ENCODE measurements around the gene TIAM1. TPM values are rescaled to one million over a fixed set of nuclear protein-coding genes. Genes with fewer than 3 reads are reported as not detected.

TIAM1 gene
- total RNA-seq, 2 experiments from 2014 or later, result 41.5 to 46.9 TPM

DNA sequence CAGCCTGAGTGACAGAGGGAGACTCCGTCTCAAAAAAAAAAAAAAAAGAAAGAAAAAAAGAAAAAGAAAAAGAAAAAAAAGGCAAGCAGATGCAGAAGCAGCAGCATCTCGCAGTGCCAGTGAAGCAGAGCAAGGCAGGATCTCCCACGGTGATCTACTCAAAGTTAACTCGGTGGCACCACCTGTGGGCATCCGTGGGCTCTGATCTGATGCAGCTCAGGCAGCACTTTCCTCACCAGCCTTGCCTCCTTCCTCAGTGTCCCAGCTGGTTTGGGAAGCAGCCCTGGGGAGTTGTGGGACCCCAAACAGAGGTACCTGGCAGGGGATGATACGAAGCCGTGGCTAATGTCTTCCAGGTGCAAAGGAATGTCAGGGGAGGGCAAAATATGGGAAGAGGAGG, 201.5 kb downstream of the TIAM1 start:
- ChIA-PET CTCF (interaction anchor here (0.7 to 2.1 kb wide), 6 partner anchors 9 to 43 kb away, joined by 4 to 6 read pairs (median 4); no protein-coding TSS in a partner anchor), POLR2A (no interaction called here)
- Mint-ChIP-seq H3K9me3 (ENCODE audit: insufficient read depth) (no peaks in the 10 kb centered on the region), H3K36me3 (ENCODE audit: low read depth) (peaks cover 32% of the 10 kb centered on the region), H3K4me3 (no peak overlapping the region), H3K27me3 (ENCODE audit: low read depth) (no peaks in the 10 kb centered on the region), H3K4me1 (ENCODE audit: low read depth) (peaks cover 11% of the 10 kb centered on the region), H3K27ac (no peak overlapping the region)
- ATAC-seq, result peak; percentile 60
- DNase-seq, result peak; percentile 38

DNA sequence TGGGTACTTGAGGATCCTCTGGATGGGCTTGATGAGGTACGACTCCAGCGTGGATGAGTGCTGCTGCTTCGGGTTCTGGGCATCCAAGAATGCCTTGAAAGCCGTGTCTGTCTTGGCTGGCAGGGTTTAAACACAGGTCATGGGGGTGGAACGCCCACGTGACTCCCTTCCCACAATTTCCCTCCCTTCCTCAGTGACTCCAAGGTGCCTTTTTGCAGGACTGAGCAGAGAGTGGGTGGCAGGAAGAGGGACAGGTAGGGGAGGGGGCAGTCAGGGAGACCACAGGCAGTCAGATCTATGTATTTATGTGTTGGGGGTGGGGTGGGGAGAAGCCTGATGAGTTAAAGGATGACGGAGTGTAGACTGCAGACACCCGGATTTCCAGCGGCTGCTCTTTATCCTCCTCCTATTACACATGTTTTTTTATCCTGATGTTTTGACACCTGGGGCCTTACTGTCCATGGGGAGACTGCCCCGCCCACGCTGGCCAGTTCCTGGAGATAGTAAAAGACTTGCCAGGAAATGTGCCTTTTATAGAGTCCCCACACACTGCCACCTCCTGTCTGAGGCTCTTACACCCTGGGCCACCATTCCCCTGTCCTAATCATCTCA, 202.6 kb downstream of the TIAM1 start:
- no peak overlapping the region for H3K27ac Mint-ChIP-seq
- POLR2A ChIA-PET, result no interaction called here
- no peak for ATAC-seq

DNA sequence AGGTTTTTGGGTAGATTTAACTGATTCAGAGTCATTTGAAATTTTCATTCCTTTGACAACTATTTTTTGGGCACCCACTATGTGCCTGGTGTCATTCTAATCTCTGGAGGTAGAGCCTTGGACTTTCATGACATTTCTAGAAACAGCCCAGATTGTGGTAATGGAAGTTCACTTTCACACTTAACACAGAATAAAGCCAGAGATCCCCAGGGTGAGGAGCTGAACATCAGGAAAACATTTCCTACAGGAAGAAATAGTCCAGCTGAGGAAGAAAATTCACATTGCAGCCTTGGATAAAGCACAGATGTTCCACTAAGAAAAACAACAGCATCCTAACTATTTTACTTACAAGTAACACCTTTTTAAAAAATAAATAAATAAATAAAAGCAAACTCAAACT, 203.4 kb downstream of the TIAM1 start:
- Mint-ChIP-seq H3K27me3 (ENCODE audit: low read depth) (no peaks in the 10 kb centered on the region), H3K36me3 (ENCODE audit: low read depth) (peaks cover 32% of the 10 kb centered on the region), H3K9me3 (ENCODE audit: insufficient read depth) (no peaks in the 10 kb centered on the region), H3K27ac (no peak overlapping the region), H3K4me1 (ENCODE audit: low read depth) (peaks cover 9% of the 10 kb centered on the region), H3K4me3 (no peak overlapping the region)
- CTCF ChIA-PET, result no interaction called here
- DNase-seq (no peak), ATAC-seq (no peak)
- POLR2A ChIA-PET, result no interaction called here

More for the DNA sequence above, 202.6 kb downstream of the TIAM1 start:
- H3K4me1 Mint-ChIP-seq (ENCODE audit: low read depth), result peaks cover 9% of the 10 kb centered on the region
- no peaks in the 10 kb centered on the region for H3K9me3 Mint-ChIP-seq (ENCODE audit: insufficient read depth)
- H3K27me3 Mint-ChIP-seq (ENCODE audit: low read depth), result no peaks in the 10 kb centered on the region
- CTCF ChIA-PET, result interaction anchor here (2.1 kb wide), 1 partner anchor 8 kb away, joined by 6 read pairs; no protein-coding TSS in a partner anchor
- H3K4me3 Mint-ChIP-seq, result no peak overlapping the region
- no peak for DNase-seq
- peaks cover 27% of the 10 kb centered on the region for H3K36me3 Mint-ChIP-seq (ENCODE audit: low read depth)

DNA sequence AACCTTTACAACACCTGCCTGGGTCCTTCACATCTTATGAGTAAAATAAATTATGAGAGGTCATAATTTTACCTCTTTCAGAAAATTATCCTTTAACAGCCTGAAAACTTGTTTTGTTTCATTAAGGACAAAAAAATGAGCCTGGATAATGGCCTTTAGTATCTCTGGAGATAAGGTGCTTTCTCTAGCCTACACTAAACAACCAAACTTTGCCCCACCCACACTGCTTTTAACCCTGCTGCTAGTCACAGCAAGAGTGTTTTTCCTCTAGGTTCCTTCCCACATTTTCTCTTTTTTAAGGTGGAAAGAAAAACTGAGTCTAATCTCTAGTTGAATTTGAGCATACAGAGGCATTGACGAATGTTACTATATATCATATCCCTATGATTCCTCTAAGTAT, 204.0 kb downstream of the TIAM1 start:
- Mint-ChIP-seq H3K27ac (no peak overlapping the region), H3K4me1 (ENCODE audit: low read depth) (peaks cover 9% of the 10 kb centered on the region), H3K36me3 (ENCODE audit: low read depth) (peaks cover 36% of the 10 kb centered on the region), H3K27me3 (ENCODE audit: low read depth) (peaks cover 3% of the 10 kb centered on the region), H3K4me3 (no peak overlapping the region), H3K9me3 (ENCODE audit: insufficient read depth) (no peaks in the 10 kb centered on the region)
- DNase-seq (no peak), ATAC-seq (no peak)
- ChIA-PET POLR2A (no interaction called here), CTCF (no interaction called here)

DNA sequence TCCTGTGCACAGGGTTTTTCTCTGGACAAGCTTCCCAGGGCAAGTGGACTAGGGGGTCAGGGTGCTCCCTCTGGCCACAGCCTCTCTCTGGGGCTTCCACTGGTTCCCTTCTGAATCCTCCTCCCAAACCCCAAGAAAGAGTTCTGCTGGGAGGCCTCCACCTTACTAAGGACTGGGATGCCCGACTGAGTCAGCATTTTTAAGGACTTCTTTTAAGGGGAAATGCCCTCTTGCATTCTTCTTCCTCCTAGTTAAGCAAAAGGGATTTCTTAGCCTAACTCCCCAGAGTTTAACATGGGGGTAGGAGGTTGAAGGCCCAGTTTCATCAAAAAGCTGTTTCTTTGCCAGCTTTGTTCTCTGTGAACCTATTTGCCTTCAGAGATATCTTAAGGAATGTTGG, 206.1 kb downstream of the TIAM1 start:
- no peak for DNase-seq
- no peak overlapping the region for H3K4me3 Mint-ChIP-seq
- ChIA-PET POLR2A (no interaction called here), CTCF (no interaction called here)
- no peak overlapping the region for H3K27ac Mint-ChIP-seq
- H3K4me1 Mint-ChIP-seq (ENCODE audit: low read depth), result peaks cover 24% of the 10 kb centered on the region
- ATAC-seq, result no peak
- peaks cover 54% of the 10 kb centered on the region for H3K36me3 Mint-ChIP-seq (ENCODE audit: low read depth)
- peaks cover 3% of the 10 kb centered on the region for H3K27me3 Mint-ChIP-seq (ENCODE audit: low read depth)
- no peaks in the 10 kb centered on the region for H3K9me3 Mint-ChIP-seq (ENCODE audit: insufficient read depth)

DNA sequence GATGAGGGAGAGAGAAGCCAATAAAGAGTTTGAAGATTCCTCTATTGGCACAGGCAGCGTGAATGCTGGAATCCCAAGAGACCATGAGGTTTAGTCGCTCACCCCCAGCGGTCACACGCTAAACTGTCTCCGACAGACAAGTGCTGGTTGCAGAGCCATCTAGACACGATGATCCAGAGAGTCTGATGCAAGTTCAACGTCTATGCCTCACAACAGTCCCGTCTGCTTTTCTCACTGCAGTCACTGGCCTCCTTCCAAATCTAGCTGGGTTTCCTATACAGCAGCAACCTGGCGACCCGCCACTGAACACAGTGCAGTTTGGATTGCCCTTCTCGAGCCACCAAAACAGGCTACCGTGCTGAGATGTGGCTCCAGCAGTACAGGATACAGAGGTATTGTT, 207.2 kb downstream of the TIAM1 start:
- ChIA-PET CTCF (no interaction called here), POLR2A (no interaction called here)
- no peak overlapping the region for H3K4me3 Mint-ChIP-seq
- peaks cover 33% of the 10 kb centered on the region for H3K4me1 Mint-ChIP-seq (ENCODE audit: low read depth)
- ATAC-seq, result no peak
- no peak for DNase-seq
- H3K9me3 Mint-ChIP-seq (ENCODE audit: insufficient read depth), result no peaks in the 10 kb centered on the region
- H3K36me3 Mint-ChIP-seq (ENCODE audit: low read depth), result peaks cover 62% of the 10 kb centered on the region
- peaks cover 3% of the 10 kb centered on the region for H3K27me3 Mint-ChIP-seq (ENCODE audit: low read depth)
- no peak overlapping the region for H3K27ac Mint-ChIP-seq

DNA sequence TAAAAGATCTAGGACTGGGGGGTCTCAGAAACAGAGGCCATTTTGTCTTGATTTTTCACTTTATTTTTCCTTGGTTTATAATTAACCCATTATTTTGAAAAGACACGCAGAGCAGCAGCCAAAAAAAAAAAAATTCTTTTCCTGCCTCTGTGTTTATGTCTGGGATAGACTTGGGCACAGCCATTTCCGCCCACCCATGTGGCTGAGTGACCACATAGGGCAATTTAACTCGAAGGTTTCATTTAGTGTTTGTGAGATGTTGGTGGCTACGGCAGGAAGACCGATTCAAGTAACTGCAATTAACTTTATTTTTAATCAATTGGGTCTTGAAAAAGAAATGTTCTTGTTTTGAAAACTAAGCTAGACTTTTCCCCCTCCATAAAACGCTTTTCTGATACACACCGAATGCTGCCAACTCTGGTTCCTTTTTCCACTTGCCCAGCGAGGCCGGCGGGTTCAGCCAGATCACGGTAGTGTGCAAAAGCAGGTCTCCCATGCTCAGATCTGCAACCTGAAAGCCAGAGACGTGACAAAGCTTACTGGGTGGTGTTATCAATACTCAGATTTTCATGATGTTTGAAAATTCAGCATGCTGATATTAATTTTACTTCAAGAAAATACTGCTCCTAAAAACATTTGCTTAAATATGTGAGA, 208.4 kb downstream of the TIAM1 start:
- peaks cover 7% of the 10 kb centered on the region for H3K27me3 Mint-ChIP-seq (ENCODE audit: low read depth)
- POLR2A ChIA-PET, result no interaction called here
- DNase-seq, result no peak
- peaks cover 43% of the 10 kb centered on the region for H3K4me1 Mint-ChIP-seq (ENCODE audit: low read depth)
- ATAC-seq, result no peak
- no peak overlapping the region for H3K4me3 Mint-ChIP-seq
- H3K36me3 Mint-ChIP-seq (ENCODE audit: low read depth), result peaks cover 68% of the 10 kb centered on the region
- H3K27ac Mint-ChIP-seq, result no peak overlapping the region
- CTCF ChIA-PET, result interaction anchor here (1.0 to 2.2 kb wide), 4 partner anchors 16 to 46 kb away, joined by 3 to 6 read pairs (median 4); no protein-coding TSS in a partner anchor
- no peaks in the 10 kb centered on the region for H3K9me3 Mint-ChIP-seq (ENCODE audit: insufficient read depth)

DNA sequence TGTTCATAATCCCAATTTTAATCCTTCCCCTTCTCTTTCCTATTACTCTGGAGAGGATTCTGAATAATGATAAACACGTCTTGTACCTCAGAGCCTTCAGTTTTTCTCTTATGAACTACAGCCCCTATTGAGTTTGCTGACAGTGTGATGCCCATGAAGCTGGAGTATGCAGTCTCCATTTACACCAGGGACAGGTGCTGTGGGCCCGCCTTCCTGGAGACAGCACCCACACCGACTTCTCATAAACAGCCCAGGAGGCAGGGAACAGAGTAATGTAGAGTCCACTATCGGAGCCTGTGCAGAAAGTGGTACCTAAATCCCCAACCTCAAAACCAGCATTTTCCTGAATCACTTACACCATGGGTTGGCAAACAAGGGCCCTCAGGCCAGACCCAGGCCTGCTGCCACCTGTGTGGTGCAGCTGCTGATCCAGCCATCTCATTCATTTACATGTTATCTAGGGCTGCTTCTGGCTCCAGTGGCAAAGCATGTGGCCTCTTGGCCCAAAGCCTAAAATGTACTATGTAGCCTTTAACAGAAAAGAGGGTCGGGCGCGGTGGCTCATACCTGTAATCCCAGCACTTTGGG, 210.7 kb downstream of the TIAM1 start:
- peak overlapping the region; percentile 50 for H3K4me3 Mint-ChIP-seq
- H3K27me3 Mint-ChIP-seq (ENCODE audit: low read depth), result peaks cover 7% of the 10 kb centered on the region
- H3K4me1 Mint-ChIP-seq (ENCODE audit: low read depth), result peaks cover 49% of the 10 kb centered on the region
- peak; percentile 48 for ATAC-seq
- no peaks in the 10 kb centered on the region for H3K9me3 Mint-ChIP-seq (ENCODE audit: insufficient read depth)
- peak overlapping the region; percentile 73 for H3K27ac Mint-ChIP-seq
- POLR2A ChIA-PET, result interaction anchor here (1.1 to 1.6 kb wide), 5 partner anchors 23 to 426 kb away, joined by 3 to 7 read pairs (median 4); no protein-coding TSS in a partner anchor
- peak; percentile 33 for DNase-seq
- H3K36me3 Mint-ChIP-seq (ENCODE audit: low read depth), result peaks cover 63% of the 10 kb centered on the region
- CTCF ChIA-PET, result interaction anchor here (0.9 to 5.1 kb wide), 14 partner anchors 9 to 447 kb away, joined by 3 to 42 read pairs (median 6); no protein-coding TSS in a partner anchor

DNA sequence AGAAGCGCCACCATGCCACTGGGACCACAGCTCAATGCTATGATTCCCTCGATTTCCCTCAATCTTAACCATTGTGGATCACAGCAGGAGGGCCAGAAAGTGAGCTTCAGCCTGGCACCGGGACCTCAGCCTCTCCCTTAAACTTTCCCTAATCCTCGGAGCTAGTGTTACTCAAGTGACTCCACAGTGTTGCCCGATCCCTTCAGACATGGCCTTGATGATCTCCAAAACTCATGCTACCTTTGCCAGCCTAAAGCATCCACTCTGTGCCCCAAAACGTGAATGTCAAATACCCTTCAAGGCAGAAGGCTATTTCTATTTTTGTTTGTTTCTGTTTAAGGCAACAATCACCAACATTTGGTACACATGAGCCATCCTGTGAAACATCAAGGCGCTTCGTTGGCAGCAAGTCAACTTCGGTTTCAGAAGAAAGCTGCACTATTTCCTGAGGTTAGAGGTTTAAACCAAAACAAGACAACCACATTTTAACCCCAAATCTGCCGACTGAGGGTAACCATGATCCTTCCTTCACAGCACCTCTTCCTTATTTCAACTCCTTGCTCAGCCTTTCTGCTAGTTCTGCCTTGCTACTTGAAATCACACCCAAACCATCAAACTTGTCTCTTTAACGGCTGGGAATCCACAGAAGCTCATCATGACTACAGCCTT, 211.4 kb downstream of the TIAM1 start:
- ATAC-seq, result peak; percentile 83
- peaks cover 66% of the 10 kb centered on the region for H3K36me3 Mint-ChIP-seq (ENCODE audit: low read depth)
- DNase-seq, result peak; percentile 83
- H3K4me3 Mint-ChIP-seq, result peak overlapping the region; percentile 50
- peak overlapping the region; percentile 73 for H3K27ac Mint-ChIP-seq
- ChIA-PET CTCF (interaction anchor here (0.9 to 5.1 kb wide), 16 partner anchors 8 to 448 kb away, joined by 3 to 42 read pairs (median 5); no protein-coding TSS in a partner anchor), POLR2A (interaction anchor here (0.9 to 1.6 kb wide), 7 partner anchors 14 to 426 kb away, joined by 3 to 7 read pairs (median 4); no protein-coding TSS in a partner anchor)
- H3K27me3 Mint-ChIP-seq (ENCODE audit: low read depth), result peaks cover 7% of the 10 kb centered on the region
- H3K4me1 Mint-ChIP-seq (ENCODE audit: low read depth), result peaks cover 47% of the 10 kb centered on the region
- H3K9me3 Mint-ChIP-seq (ENCODE audit: insufficient read depth), result no peaks in the 10 kb centered on the region

DNA sequence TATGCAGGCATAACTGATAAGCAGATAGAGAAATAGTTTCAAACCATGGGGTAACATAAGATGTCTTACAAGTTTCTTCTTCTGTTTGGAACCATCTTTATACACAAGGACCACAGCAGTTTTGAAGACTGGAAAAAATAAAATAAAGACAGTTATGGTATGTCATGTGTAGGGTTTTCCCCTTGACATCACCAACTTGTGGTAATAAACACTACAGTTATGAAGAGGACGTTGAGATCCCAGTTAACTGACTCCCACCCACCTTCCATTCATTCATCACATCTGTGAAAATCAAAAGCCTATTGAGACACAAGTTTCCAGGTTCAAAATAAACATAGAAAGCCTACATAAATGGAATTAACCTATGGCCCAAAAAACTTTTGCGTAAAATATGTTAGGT, 213.2 kb downstream of the TIAM1 start:
- ATAC-seq (no peak), DNase-seq (no peak)
- peaks cover 7% of the 10 kb centered on the region for H3K27me3 Mint-ChIP-seq (ENCODE audit: low read depth)
- no peak overlapping the region for H3K4me3 Mint-ChIP-seq
- H3K4me1 Mint-ChIP-seq (ENCODE audit: low read depth), result peaks cover 45% of the 10 kb centered on the region
- H3K27ac Mint-ChIP-seq, result no peak overlapping the region
- ChIA-PET POLR2A (no interaction called here), CTCF (interaction anchor here (1.0 to 5.1 kb wide), 3 partner anchors 22 to 51 kb away, joined by 3 to 42 read pairs (median 3); no protein-coding TSS in a partner anchor)
- H3K9me3 Mint-ChIP-seq (ENCODE audit: insufficient read depth), result no peaks in the 10 kb centered on the region
- peaks cover 65% of the 10 kb centered on the region for H3K36me3 Mint-ChIP-seq (ENCODE audit: low read depth)

DNA sequence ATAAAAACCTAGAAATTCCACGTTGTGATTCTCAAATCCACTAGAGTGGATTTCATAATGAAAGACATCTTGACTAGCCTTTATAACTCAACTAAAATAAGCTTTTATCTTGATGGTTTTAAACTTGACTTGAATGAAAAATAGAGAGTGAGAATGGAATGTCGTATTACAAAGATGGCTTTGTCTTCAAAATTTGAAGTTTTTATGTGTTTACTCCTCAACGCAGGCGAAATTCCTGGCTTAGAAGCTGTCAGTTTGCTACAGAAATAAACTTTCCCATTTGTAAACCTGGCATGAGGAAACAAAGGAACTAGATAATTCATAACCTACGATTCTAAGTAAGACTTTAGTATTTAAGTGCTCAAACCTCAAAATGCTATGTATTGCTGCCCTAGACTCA, 215.8 kb downstream of the TIAM1 start:
- Mint-ChIP-seq H3K9me3 (ENCODE audit: insufficient read depth) (no peaks in the 10 kb centered on the region), H3K27me3 (ENCODE audit: low read depth) (peaks cover 3% of the 10 kb centered on the region), H3K36me3 (ENCODE audit: low read depth) (peaks cover 57% of the 10 kb centered on the region), H3K27ac (no peak overlapping the region), H3K4me3 (no peak overlapping the region), H3K4me1 (ENCODE audit: low read depth) (peaks cover 32% of the 10 kb centered on the region)
- no peak for ATAC-seq
- ChIA-PET CTCF (interaction anchor here (0.9 to 1.5 kb wide), 5 partner anchors 9 to 53 kb away, joined by 3 read pairs; no protein-coding TSS in a partner anchor), POLR2A (interaction anchor here (0.7 to 1.0 kb wide), 2 partner anchors 54 to 81 kb away, joined by 3 read pairs; no protein-coding TSS in a partner anchor)
- no peak for DNase-seq

All from activated CD8-positive, alpha-beta T cell treated with anti-CD3 and anti-CD28 coated beads, Interleukin-2, amount 10 ng/mL, durations not matched to agents 7 days and 5 days (primary cell).